Lower leg skin (tissue), 4 donors: ENCODE measurements around the gene CDHR1. TPM values are rescaled to one million over a fixed set of nuclear protein-coding genes. Genes with fewer than 3 reads are reported as not detected.

Experiments used
- DNase-seq, 2 donors: peaks; one replicate each; pipeline ENCODE4 v3.0.0-alpha.2; 2019; ENCODE audit warnings: low spot score in 2 of 2
- H3K4me3 ChIP-seq: fragments of 200-600 bp; sonication (generic); 2 replicates; pipeline ENCODE4 v1.5.1; 2017; ENCODE audit warnings: mild to moderate bottlenecking, low read depth; ENCODE audit not compliant: poor library complexity, severe bottlenecking
- CTCF ChIP-seq, 3 donors: fragments of 450-650 bp; IDR thresholded peaks; one replicate each; pipeline ENCODE4 v1.5.1; 2016; ENCODE audit warnings: antibody characterized with exemption in 3 of 3, mild to moderate bottlenecking in 3 of 3, moderate library complexity in 2 of 3
- POLR2A ChIP-seq, 2 donors: fragments of 450-650 bp; IDR thresholded peaks; one replicate each; pipeline ENCODE4 v1.6.1; 2016 to 2017; ENCODE audit warnings: antibody characterized with exemption in 2 of 2, mild to moderate bottlenecking in 1 of 2, moderate library complexity in 1 of 2
- WGBS, 2 donors: methylation state at CpG; one replicate each; pipeline ENCODE4 v1.1.5; 2018; 5-methylcytosine and 5-hydroxymethylcytosine counted together
- intact Hi-C: fragments of 100-400 bp; cut with DNase I; formaldehyde crosslinking; loops from one replicate; pipeline ENCODE4 v1.15.0; 2023; ENCODE audit warnings: low total_unique reads
- total RNA-seq, 4 donors: library from RNA; depleted of rRNA; stranded (reverse); fragments of >200 nt; gene quantifications; one replicate each; pipeline ENCODE4 v1.1.0, GENCODE V29; 2016

The CDHR1 gene
- total RNA-seq, 4 donors from 2014 or later, result 68.5 to 126 (median 101) TPM

GRCh38 chr10:84188815-84189214, 5.5 kb upstream of the CDHR1 start:
- no peak for TF ChIP-seq CTCF (IDR thresholded peaks at IDR 0.05)
- no peak for TF ChIP-seq POLR2A (IDR thresholded peaks at IDR 0.05)
- 77 to 86% methylated on average over 3 of the region's 3 CpGs for WGBS, 2 donors
- no peak overlapping the region for H3K4me3 ChIP-seq
- intact Hi-C loops, result no loop called here
- peak in 1 of 2 donors; percentile 42 for DNase-seq

- DNase-seq, result no peak
- WGBS, 2 donors, result 75 to 77% methylated on average over 3 of the region's 3 CpGs
- intact Hi-C loops, result no loop called here
- TF ChIP-seq CTCF (IDR thresholded peaks at IDR 0.05), result no peak
- TF ChIP-seq POLR2A (IDR thresholded peaks at IDR 0.05), result no peak
- no peak overlapping the region for H3K4me3 ChIP-seq
These were observed 3.7 kb upstream of the CDHR1 start for GRCh38 chr10:84190621-84191020.

- intact Hi-C loops, result no loop called here
- no peak overlapping the region for H3K4me3 ChIP-seq
- no peak for TF ChIP-seq POLR2A (IDR thresholded peaks at IDR 0.05)
- TF ChIP-seq CTCF (IDR thresholded peaks at IDR 0.05), result no peak
- WGBS, 2 donors, result 43 to 45% methylated on average over 5 of the region's 5 CpGs
- DNase-seq, result no peak
These were observed 3.2 kb upstream of the CDHR1 start for GRCh38 chr10:84191106-84191505.

- 88 to 92% methylated on average over 2 of the region's 2 CpGs for WGBS, 2 donors
- TF ChIP-seq CTCF (IDR thresholded peaks at IDR 0.05) (no peak), POLR2A (IDR thresholded peaks at IDR 0.05) (no peak)
- H3K4me3 ChIP-seq, result no peak overlapping the region
- intact Hi-C loops, result no loop called here
- no peak for DNase-seq
These were observed 1.0 kb upstream of the CDHR1 start for GRCh38 chr10:84193327-84193726.

- peak in 1 of 2 donors; percentile 78 for DNase-seq
- 11 to 13% methylated on average over 5 of the region's 5 CpGs for WGBS, 2 donors
- TF ChIP-seq CTCF (IDR thresholded peaks at IDR 0.05), result no peak
- no peak for TF ChIP-seq POLR2A (IDR thresholded peaks at IDR 0.05)
- intact Hi-C loops, result no loop called here
- H3K4me3 ChIP-seq, result no peak overlapping the region
These were observed 402 bp upstream of the CDHR1 start for GRCh38 chr10:84193846-84194423.
